Aorta (tissue), 5 donors: ENCODE data around the gene KRTAP2-3. TPM values are rescaled to one million over a fixed set of nuclear protein-coding genes. Genes with fewer than 3 reads are reported as not detected.

Source experiments
- ATAC-seq: fragments of 200-7000 bp; cut with Tn5 transposase; one replicate; pipeline ENCODE4 v1.9.1; 2022; ENCODE audit warnings: moderate library complexity; ENCODE audit not compliant: low FRiP score
- DNase-seq, 2 donors: peaks; one replicate each; pipeline ENCODE4 v3.0.0-alpha.2; 2020
- H3K27ac ChIP-seq, 2 donors: one replicate each; pipeline ENCODE4 v1.5.1; 2013; ENCODE audit warnings: low read length in 2 of 2, mild to moderate bottlenecking in 2 of 2, moderate library complexity in 2 of 2, control low read depth in 1 of 2, inconsistent platforms in 1 of 2, low read depth in 1 of 2
- H3K27me3 ChIP-seq, 2 donors: one replicate each; pipeline ENCODE4 v1.6.1; 2013; ENCODE audit warnings: control low read depth in 1 of 2, low read length in 1 of 2, mild to moderate bottlenecking in 1 of 2, moderate library complexity in 1 of 2; ENCODE audit not compliant: insufficient read depth in 2 of 2, control insufficient read depth in 1 of 2
- H3K36me3 ChIP-seq, 2 donors: one replicate each; pipeline ENCODE4 v1.6.1; 2013; ENCODE audit warnings: control low read depth in 1 of 2, low read length in 1 of 2, mild to moderate bottlenecking in 1 of 2; ENCODE audit not compliant: insufficient read depth in 2 of 2, control insufficient read depth in 1 of 2
- H3K4me1 ChIP-seq, 2 donors: one replicate each; pipeline ENCODE4 v1.6.1; 2013; ENCODE audit warnings: low read length in 2 of 2, control low read depth in 1 of 2, mild to moderate bottlenecking in 1 of 2, moderate library complexity in 1 of 2; ENCODE audit not compliant: insufficient read depth in 2 of 2, control insufficient read depth in 1 of 2
- H3K4me3 ChIP-seq, 2 donors: one replicate each; pipeline ENCODE4 v1.5.1; 2013; ENCODE audit warnings: low read length in 2 of 2, control low read depth in 1 of 2, mild to moderate bottlenecking in 1 of 2
- H3K9me3 ChIP-seq: one replicate; pipeline ENCODE4 v1.6.1; 2013; ENCODE audit warnings: mild to moderate bottlenecking, low read length; ENCODE audit not compliant: control insufficient read depth
- WGBS, 2 donors: extraction: QIAGEN DNeasy Blood & Tissue Kit; methylation state at CpG; one replicate each; pipeline ENCODE4 v1.1.7; 2013; 5-methylcytosine and 5-hydroxymethylcytosine counted together
- intact Hi-C, 2 donors: fragments of 100-400 bp; cut with DNase I; formaldehyde crosslinking; loops; one replicate each; pipeline versions ENCODE4 v1.14.2 to v1.15.0; 2022
- polyA plus RNA-seq, 2 donors: library from polyadenylated mRNA; stranded (reverse); fragments of 200-250 nt; gene quantifications; one replicate each; pipeline ENCODE4 v1.2.3, GENCODE V29; 2013
- total RNA-seq, 2 donors: library from RNA; stranded (reverse); fragmentation: NEBNext Ultra II Directional; extraction: Animal tissue kit (Norgen Biotek cat#: 25700); gene quantifications; one replicate each; pipeline ENCODE4 v1.2.1, GENCODE V29; 2021
- donor health status: healthy with polysubstance abuse.
- donor health status: Bipolar disorder and iron deficiency.
- donor health status: DM: no; HTN: no; CAD: no.
- donor health status: DM: no; HTN: no; CAD: no.
- donor health status: DM: yes; HTN: yes; CAD: no.

The KRTAP2-3 gene
- total and polyA plus RNA-seq, 4 donors = not detected

DNA sequence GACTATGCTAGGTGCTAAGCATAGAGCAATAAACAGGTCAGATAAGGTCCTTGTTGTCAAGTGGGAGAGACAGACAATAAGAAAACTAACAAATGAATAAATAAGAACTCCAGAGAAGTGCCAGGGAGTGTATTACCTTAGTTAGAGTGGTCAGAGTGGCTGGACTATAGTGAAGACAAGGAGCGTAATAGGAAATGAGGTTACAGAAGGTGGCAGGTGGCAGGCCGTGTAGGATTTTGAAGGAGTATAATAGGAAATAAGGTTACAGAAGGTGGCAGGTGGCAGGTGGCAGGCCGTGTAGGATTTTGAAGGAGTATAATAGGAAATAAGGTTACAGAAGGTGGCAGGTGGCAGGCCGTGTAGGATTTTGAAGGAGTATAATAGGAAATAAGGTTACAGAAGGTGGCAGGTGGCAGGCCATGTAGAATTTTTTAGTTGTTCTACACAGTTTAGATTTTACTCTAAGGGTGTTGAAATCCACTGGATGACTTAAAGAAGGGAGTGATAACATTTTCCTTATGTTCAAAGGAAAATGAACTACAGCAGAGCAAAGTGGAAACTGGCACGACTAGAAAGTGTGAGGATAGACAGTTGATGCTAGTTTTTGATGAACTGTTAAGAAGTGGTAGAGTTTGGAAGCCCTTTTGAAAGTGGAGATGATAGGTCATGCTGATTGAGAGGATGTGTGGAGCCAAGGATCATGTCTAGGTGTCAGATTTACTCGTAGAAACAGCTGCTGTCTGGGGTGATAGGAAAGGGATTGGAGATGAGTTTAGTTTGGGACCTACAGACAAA, 47.4 kb downstream of the KRTAP2-3 start:
- 70% methylated on average over 6 of the region's 6 CpGs for WGBS, 2 donors
- H3K4me1 ChIP-seq = no peaks in the 10 kb centered on the region
- H3K9me3 ChIP-seq = no peaks in the 10 kb centered on the region
- DNase-seq = no peak
- no peak overlapping the region for H3K27ac ChIP-seq
- intact Hi-C loops = no loop called here
- H3K36me3 ChIP-seq = no peaks in the 10 kb centered on the region
- H3K4me3 ChIP-seq = no peak overlapping the region
- H3K27me3 ChIP-seq = no peaks in the 10 kb centered on the region
- no peak for ATAC-seq

- no peaks in the 10 kb centered on the region for H3K27me3 ChIP-seq
- no peak for DNase-seq
- H3K9me3 ChIP-seq = no peaks in the 10 kb centered on the region
- no peak overlapping the region for H3K4me3 ChIP-seq
- intact Hi-C loops = no loop called here
- H3K27ac ChIP-seq = no peak overlapping the region
- no peaks in the 10 kb centered on the region for H3K4me1 ChIP-seq
- ATAC-seq = no peak
- H3K36me3 ChIP-seq = no peaks in the 10 kb centered on the region
Observed at GRCh38 chr17:41010441-41010840, 49.5 kb downstream of the KRTAP2-3 start.

DNA sequence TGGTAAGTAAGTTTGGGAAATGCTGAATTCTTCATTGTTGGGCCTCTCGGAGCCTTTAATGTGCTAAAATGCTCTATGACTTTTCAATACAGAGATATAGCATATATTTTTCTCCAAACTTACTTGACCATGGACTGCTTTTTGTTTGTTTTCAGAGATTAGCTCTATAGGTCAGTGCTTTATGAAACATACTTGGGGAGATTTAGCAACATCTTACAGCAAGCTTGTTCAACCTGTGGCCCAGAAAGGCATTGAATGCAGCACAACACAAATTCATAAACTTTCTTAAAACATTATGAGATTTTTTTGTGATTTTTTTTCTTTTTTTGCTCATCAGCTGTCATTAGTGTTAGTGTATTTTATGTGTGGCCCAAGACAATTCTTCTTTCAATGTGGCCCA, 50.0 kb downstream of the KRTAP2-3 start:
- H3K27me3 ChIP-seq = no peaks in the 10 kb centered on the region
- no peak for DNase-seq
- H3K4me1 ChIP-seq = no peaks in the 10 kb centered on the region
- no peak for ATAC-seq
- 79 to 85% methylated on average over 1 of the region's 1 CpG for WGBS, 2 donors
- no peaks in the 10 kb centered on the region for H3K9me3 ChIP-seq
- H3K27ac ChIP-seq = no peak overlapping the region
- H3K4me3 ChIP-seq = no peak overlapping the region
- intact Hi-C loops = no loop called here
- no peaks in the 10 kb centered on the region for H3K36me3 ChIP-seq

- WGBS, 2 donors = 40 to 46% methylated on average over 4 of the region's 4 CpGs
- ATAC-seq = no peak
- Histone ChIP-seq H3K27me3 (no peaks in the 10 kb centered on the region), H3K9me3 (no peaks in the 10 kb centered on the region), H3K4me3 (no peak overlapping the region), H3K27ac (no peak overlapping the region), H3K4me1 (no peaks in the 10 kb centered on the region), H3K36me3 (no peaks in the 10 kb centered on the region)
- DNase-seq = no peak
- intact Hi-C loops = no loop called here
Observed at GRCh38 chr17:41009301-41009760, 50.6 kb downstream of the KRTAP2-3 start.

Other genes starting within 250 kb of the KRTAP2-3 start
Only the 30 nearest of the 38 such genes appear.
- gene KRT20, start 174.9 kb downstream of the KRTAP2-3 start, total RNA-seq = not detected
- 100 to 1,000 TPM in 1 of 2 donors, 1 to 10 TPM in 1; 3.9 to 193 TPM for gene KRT20, start 174.9 kb downstream of the KRTAP2-3 start, polyA plus RNA-seq
- under 1 TPM; 0.30 to 0.39 TPM for gene KRT23, start 122.5 kb downstream of the KRTAP2-3 start, total RNA-seq
- gene KRT23, start 122.5 kb downstream of the KRTAP2-3 start, polyA plus RNA-seq = under 1 TPM in 1 of 2 donors, not detected in 1; 0.50 TPM
- gene KRT39, start 93.2 kb downstream of the KRTAP2-3 start, total RNA-seq = not detected
- gene KRT39, start 93.2 kb downstream of the KRTAP2-3 start, polyA plus RNA-seq = not detected
- gene KRT40, start 75.8 kb downstream of the KRTAP2-3 start, total RNA-seq = not detected
- not detected for gene KRT40, start 75.8 kb downstream of the KRTAP2-3 start, polyA plus RNA-seq
- gene KRTAP3-3, start 66.0 kb downstream of the KRTAP2-3 start, total RNA-seq = not detected
- not detected for gene KRTAP3-3, start 66.0 kb downstream of the KRTAP2-3 start, polyA plus RNA-seq
- gene KRTAP3-2, start 60.2 kb downstream of the KRTAP2-3 start, total RNA-seq = not detected
- not detected for gene KRTAP3-2, start 60.2 kb downstream of the KRTAP2-3 start, polyA plus RNA-seq
- not detected for gene KRTAP3-1, start 51.0 kb downstream of the KRTAP2-3 start, total RNA-seq
- not detected for gene KRTAP3-1, start 51.0 kb downstream of the KRTAP2-3 start, polyA plus RNA-seq
- gene KRTAP1-5, start 32.9 kb downstream of the KRTAP2-3 start, total RNA-seq = not detected
- gene KRTAP1-5, start 32.9 kb downstream of the KRTAP2-3 start, polyA plus RNA-seq = not detected
- gene KRTAP1-4, start 29.9 kb downstream of the KRTAP2-3 start, total RNA-seq = not detected
- not detected for gene KRTAP1-4, start 29.9 kb downstream of the KRTAP2-3 start, polyA plus RNA-seq
- not detected for gene KRTAP1-3, start 25.2 kb downstream of the KRTAP2-3 start, total RNA-seq
- not detected for gene KRTAP1-3, start 25.2 kb downstream of the KRTAP2-3 start, polyA plus RNA-seq
- gene KRTAP1-1, start 18.7 kb downstream of the KRTAP2-3 start, total RNA-seq = not detected
- gene KRTAP1-1, start 18.7 kb downstream of the KRTAP2-3 start, polyA plus RNA-seq = not detected
- not detected for gene KRTAP2-1, start 12.8 kb downstream of the KRTAP2-3 start, total RNA-seq
- not detected for gene KRTAP2-1, start 12.8 kb downstream of the KRTAP2-3 start, polyA plus RNA-seq
- gene KRTAP2-2, start 4.9 kb downstream of the KRTAP2-3 start, total RNA-seq = not detected
- gene KRTAP2-2, start 4.9 kb downstream of the KRTAP2-3 start, polyA plus RNA-seq = not detected
- gene KRTAP2-4, start 5.8 kb upstream of the KRTAP2-3 start, total RNA-seq = not detected
- gene KRTAP2-4, start 5.8 kb upstream of the KRTAP2-3 start, polyA plus RNA-seq = not detected
- not detected for gene KRTAP4-7, start 24.0 kb upstream of the KRTAP2-3 start, total RNA-seq
- gene KRTAP4-7, start 24.0 kb upstream of the KRTAP2-3 start, polyA plus RNA-seq = not detected
- not detected for gene KRTAP4-8, start 38.0 kb upstream of the KRTAP2-3 start, total RNA-seq
- gene KRTAP4-8, start 38.0 kb upstream of the KRTAP2-3 start, polyA plus RNA-seq = not detected
- gene KRTAP4-16, start 42.1 kb upstream of the KRTAP2-3 start, total RNA-seq = not detected
- not detected for gene KRTAP4-16, start 42.1 kb upstream of the KRTAP2-3 start, polyA plus RNA-seq
- gene KRTAP4-9, start 45.3 kb upstream of the KRTAP2-3 start, total RNA-seq = not detected
- gene KRTAP4-9, start 45.3 kb upstream of the KRTAP2-3 start, polyA plus RNA-seq = under 1 TPM in 1 of 2 donors, not detected in 1; 0.13 TPM
- not detected for gene KRTAP4-11, start 58.3 kb upstream of the KRTAP2-3 start, total RNA-seq
- not detected for gene KRTAP4-11, start 58.3 kb upstream of the KRTAP2-3 start, polyA plus RNA-seq
- gene KRTAP4-12, start 64.1 kb upstream of the KRTAP2-3 start, total RNA-seq = not detected
- not detected for gene KRTAP4-12, start 64.1 kb upstream of the KRTAP2-3 start, polyA plus RNA-seq
- not detected for gene KRTAP4-6, start 80.4 kb upstream of the KRTAP2-3 start, total RNA-seq
- gene KRTAP4-6, start 80.4 kb upstream of the KRTAP2-3 start, polyA plus RNA-seq = not detected
- not detected for gene KRTAP4-5, start 89.7 kb upstream of the KRTAP2-3 start, total RNA-seq
- not detected for gene KRTAP4-5, start 89.7 kb upstream of the KRTAP2-3 start, polyA plus RNA-seq
- not detected for gene KRTAP4-4, start 100.6 kb upstream of the KRTAP2-3 start, total RNA-seq
- not detected for gene KRTAP4-4, start 100.6 kb upstream of the KRTAP2-3 start, polyA plus RNA-seq
- gene KRTAP4-3, start 108.1 kb upstream of the KRTAP2-3 start, total RNA-seq = not detected
- not detected for gene KRTAP4-3, start 108.1 kb upstream of the KRTAP2-3 start, polyA plus RNA-seq
- gene KRTAP4-2, start 118.1 kb upstream of the KRTAP2-3 start, total RNA-seq = not detected
- not detected for gene KRTAP4-2, start 118.1 kb upstream of the KRTAP2-3 start, polyA plus RNA-seq
- not detected for gene KRTAP4-1, start 124.8 kb upstream of the KRTAP2-3 start, total RNA-seq
- gene KRTAP4-1, start 124.8 kb upstream of the KRTAP2-3 start, polyA plus RNA-seq = not detected
- gene KRTAP9-1, start 129.8 kb upstream of the KRTAP2-3 start, total RNA-seq = not detected
- not detected for gene KRTAP9-1, start 129.8 kb upstream of the KRTAP2-3 start, polyA plus RNA-seq
- gene KRTAP9-2, start 166.5 kb upstream of the KRTAP2-3 start, total RNA-seq = not detected
- not detected for gene KRTAP9-2, start 166.5 kb upstream of the KRTAP2-3 start, polyA plus RNA-seq
- not detected for gene KRTAP9-3, start 172.3 kb upstream of the KRTAP2-3 start, total RNA-seq
- not detected for gene KRTAP9-3, start 172.3 kb upstream of the KRTAP2-3 start, polyA plus RNA-seq
- not detected for gene KRTAP9-8, start 177.9 kb upstream of the KRTAP2-3 start, total RNA-seq
- gene KRTAP9-8, start 177.9 kb upstream of the KRTAP2-3 start, polyA plus RNA-seq = not detected